DND-41 (cell line): Measurements from ENCODE around the gene NUBP2.

ENCODE experiments used
- CTCF ChIP-seq: IDR thresholded peaks from 2 replicates; pipeline ENCODE4 v1.5.1; 2012; ENCODE audit warnings: borderline replicate concordance, low read length, moderate library complexity, mild to moderate bottlenecking; ENCODE audit not compliant: poor library complexity, severe bottlenecking; ENCODE audit errors: extremely low read depth
- EZH2 ChIP-seq: IDR thresholded peaks from 3 replicates; pipeline ENCODE4 v1.6.1; 2012; ENCODE audit warnings: borderline replicate concordance, low read depth, mild to moderate bottlenecking, moderate library complexity, low read length, inconsistent platforms; ENCODE audit not compliant: severe bottlenecking

GRCh38 chr16:1741553-1742165, 41.1 kb upstream of the NUBP2 start:
- TF ChIP-seq CTCF (no peak), EZH2 (no peak)
